Fibroblast of lung (primary cell): ENCODE results near the gene AQP5. TPM values are rescaled to one million over a fixed set of nuclear protein-coding genes. Genes with fewer than 3 reads are reported as not detected.

ENCODE experiments used
- DNase-seq, 2 donors: peaks; one replicate each; pipeline versions ENCODE4 v3.0.0 to v3.0.0-alpha.2; 2010; ENCODE audit warnings: low read depth in 2 of 2
- H2AFZ ChIP-seq: 2 replicates; pipeline ENCODE4 v1.5.1; 2012; ENCODE audit warnings: low read length, control low read depth, inconsistent platforms
- H3K27ac ChIP-seq: 2 replicates; pipeline ENCODE4 v1.5.1; 2011; ENCODE audit warnings: low read length, control low read depth; ENCODE audit not compliant: insufficient read depth
- H3K27me3 ChIP-seq: 2 replicates; pipeline ENCODE4 v1.5.1; 2011; ENCODE audit warnings: mild to moderate bottlenecking, low read length; ENCODE audit not compliant: control insufficient read depth, insufficient read depth
- H3K36me3 ChIP-seq: 2 replicates; pipeline ENCODE4 v1.5.1; 2011; ENCODE audit warnings: low read length; ENCODE audit not compliant: control insufficient read depth, insufficient read depth
- H3K4me1 ChIP-seq: 2 replicates; pipeline ENCODE4 v1.5.1; 2011; ENCODE audit warnings: low read length; ENCODE audit not compliant: control insufficient read depth, insufficient read depth; ENCODE audit errors: extremely low read depth
- H3K4me2 ChIP-seq: 2 replicates; pipeline ENCODE4 v1.5.1; 2011; ENCODE audit warnings: low read length, control low read depth; ENCODE audit not compliant: insufficient read depth; ENCODE audit errors: extremely low read depth
- H3K4me3 ChIP-seq, 4 experiments: fragments of 200-600 bp in 1 of 4; sonication (generic) in 1 of 4; replicated peaks in 1 of 4; 2 replicates each; pipeline ENCODE4 v1.5.1; 2011 to 2016; ENCODE audit warnings: low read length in 4 of 4, low read depth in 3 of 4, mild to moderate bottlenecking in 3 of 4, control low read depth in 2 of 4, inconsistent platforms in 1 of 4, mixed read lengths in 1 of 4; ENCODE audit not compliant: insufficient read depth in 1 of 4; ENCODE audit errors: control extremely low read depth in 1 of 4
- H3K79me2 ChIP-seq: 2 replicates; pipeline ENCODE4 v1.5.1; 2012; ENCODE audit warnings: mild to moderate bottlenecking, low read length, inconsistent platforms; ENCODE audit not compliant: control insufficient read depth, insufficient read depth
- H3K9ac ChIP-seq: 2 replicates; pipeline ENCODE4 v1.5.1; 2011; ENCODE audit warnings: mild to moderate bottlenecking, low read length, control low read depth; ENCODE audit not compliant: insufficient read depth
- H3K9me3 ChIP-seq: 2 replicates; pipeline ENCODE4 v1.5.1; 2012; ENCODE audit warnings: low read depth, low read length; ENCODE audit not compliant: control insufficient read depth, insufficient read depth
- H4K20me1 ChIP-seq: 2 replicates; pipeline ENCODE4 v1.5.1; 2011; ENCODE audit warnings: low read length; ENCODE audit not compliant: control insufficient read depth, insufficient read depth; ENCODE audit errors: extremely low read depth
- EZH2 ChIP-seq: IDR thresholded peaks from 2 replicates; pipeline ENCODE4 v1.5.1; 2012; ENCODE audit warnings: low read length, control low read depth, mild to moderate bottlenecking; ENCODE audit errors: missing control alignments
- polyA plus RNA-seq, 2 donors: library from polyadenylated mRNA; depleted of rRNA in 1 of 2; stranded (reverse) in 1 of 2; unstranded in 1 of 2; fragments of >200 nt; gene quantifications; 2 replicates each; pipeline ENCODE4 v1.2.1, GENCODE V29; 2011 to 2012; ENCODE audit warnings: missing spikeins in 1 of 2
- total RNA-seq: library from RNA; depleted of rRNA; stranded (reverse); fragments of >200 nt; gene quantifications from 2 replicates; pipeline ENCODE4 v1.2.1, GENCODE V29; 2014
- TF ChIP-seq, protein P1 (sequence below), 2 donors: IDR thresholded peaks in 1 of 2; conservative IDR thresholded peaks in 1 of 2; 1 replicate in 1 of 2; 2 replicates in 1 of 2; pipeline ENCODE4 v1.5.1; 2011 to 2012; ENCODE audit warnings: low read length in 2 of 2, control low read depth in 1 of 2, inconsistent platforms in 1 of 2, low read depth in 1 of 2, mild to moderate bottlenecking in 1 of 2

AQP5 gene
- total and polyA plus RNA-seq, 2 donors (not counting 1 experiment from before 2014, with no cell fraction given) = not detected

DNA sequence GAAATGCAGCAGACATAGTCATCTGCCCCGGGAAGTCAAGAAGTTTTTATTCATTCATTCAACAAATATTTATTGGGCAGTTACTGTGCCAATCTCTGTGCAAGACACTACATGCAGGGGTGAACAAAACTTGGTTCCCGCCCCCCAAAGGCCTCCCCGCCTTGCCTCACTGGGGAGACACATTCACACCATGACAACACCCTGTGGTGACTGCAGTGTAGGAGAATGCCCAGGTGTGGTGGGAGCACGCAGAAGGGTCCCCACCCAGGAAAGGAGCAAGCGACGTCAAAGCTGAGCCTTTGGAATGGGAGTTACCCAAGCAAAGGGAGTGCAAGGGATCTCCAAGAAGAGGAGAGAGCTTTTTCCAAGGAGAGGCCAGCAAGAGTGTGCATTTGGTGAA is 9.5 kb downstream of the AQP5 start:
- Histone ChIP-seq H3K27ac (no peak overlapping the region), H3K4me1 (peaks cover 2% of the 10 kb centered on the region), H2AFZ (no peak overlapping the region), H3K4me2 (no peak overlapping the region), H3K27me3 (peaks cover 38% of the 10 kb centered on the region), H4K20me1 (no peaks in the 10 kb centered on the region), H3K36me3 (no peaks in the 10 kb centered on the region), H3K4me3 (no peak overlapping the region), H3K79me2 (no peaks in the 10 kb centered on the region), H3K9ac (no peak overlapping the region), H3K9me3 (no peaks in the 10 kb centered on the region)
- TF ChIP-seq, protein P1, sequence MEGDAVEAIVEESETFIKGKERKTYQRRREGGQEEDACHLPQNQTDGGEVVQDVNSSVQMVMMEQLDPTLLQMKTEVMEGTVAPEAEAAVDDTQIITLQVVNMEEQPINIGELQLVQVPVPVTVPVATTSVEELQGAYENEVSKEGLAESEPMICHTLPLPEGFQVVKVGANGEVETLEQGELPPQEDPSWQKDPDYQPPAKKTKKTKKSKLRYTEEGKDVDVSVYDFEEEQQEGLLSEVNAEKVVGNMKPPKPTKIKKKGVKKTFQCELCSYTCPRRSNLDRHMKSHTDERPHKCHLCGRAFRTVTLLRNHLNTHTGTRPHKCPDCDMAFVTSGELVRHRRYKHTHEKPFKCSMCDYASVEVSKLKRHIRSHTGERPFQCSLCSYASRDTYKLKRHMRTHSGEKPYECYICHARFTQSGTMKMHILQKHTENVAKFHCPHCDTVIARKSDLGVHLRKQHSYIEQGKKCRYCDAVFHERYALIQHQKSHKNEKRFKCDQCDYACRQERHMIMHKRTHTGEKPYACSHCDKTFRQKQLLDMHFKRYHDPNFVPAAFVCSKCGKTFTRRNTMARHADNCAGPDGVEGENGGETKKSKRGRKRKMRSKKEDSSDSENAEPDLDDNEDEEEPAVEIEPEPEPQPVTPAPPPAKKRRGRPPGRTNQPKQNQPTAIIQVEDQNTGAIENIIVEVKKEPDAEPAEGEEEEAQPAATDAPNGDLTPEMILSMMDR (conservative IDR thresholded peaks at IDR 0.05 in 1 of 2, IDR thresholded peaks at IDR 0.05 in 1 of 2; ENCODE audit: low read depth in 1 of 2, low read length in 2 of 2) = no peak
- TF ChIP-seq EZH2 = no peak
- no peak for DNase-seq

DNA sequence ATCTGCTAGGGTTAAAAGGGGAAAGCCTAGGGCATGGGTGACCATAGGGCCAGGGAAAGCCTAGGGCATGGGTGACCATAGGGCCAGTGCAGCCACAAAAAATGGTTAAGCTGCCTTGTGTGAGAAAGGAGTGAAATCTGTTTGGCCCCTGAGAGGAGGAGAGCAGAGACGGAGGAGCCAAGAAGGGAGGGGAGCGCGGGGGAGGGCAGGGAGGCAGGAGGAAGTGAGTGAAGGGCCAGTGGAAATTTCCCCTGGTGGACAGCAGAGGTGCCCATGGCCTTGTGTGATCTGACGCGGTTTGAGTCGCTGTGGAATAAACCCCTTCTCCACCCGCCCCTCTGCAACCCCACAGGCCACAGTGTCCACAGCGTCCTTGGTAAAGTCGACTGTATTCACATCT is 10.5 kb downstream of the AQP5 start:
- Histone ChIP-seq H3K36me3 (no peaks in the 10 kb centered on the region), H3K4me3 (no peak overlapping the region), H3K27ac (no peak overlapping the region), H3K4me2 (no peak overlapping the region), H3K4me1 (peaks cover 2% of the 10 kb centered on the region), H2AFZ (no peak overlapping the region), H3K9me3 (no peaks in the 10 kb centered on the region), H3K9ac (no peak overlapping the region), H4K20me1 (no peaks in the 10 kb centered on the region), H3K79me2 (no peaks in the 10 kb centered on the region), H3K27me3 (peaks cover 33% of the 10 kb centered on the region)
- DNase-seq = no peak
- TF ChIP-seq, protein P1 (conservative IDR thresholded peaks at IDR 0.05 in 1 of 2, IDR thresholded peaks at IDR 0.05 in 1 of 2; ENCODE audit: low read depth in 1 of 2, low read length in 2 of 2) = no peak
- no peak for TF ChIP-seq EZH2

DNA sequence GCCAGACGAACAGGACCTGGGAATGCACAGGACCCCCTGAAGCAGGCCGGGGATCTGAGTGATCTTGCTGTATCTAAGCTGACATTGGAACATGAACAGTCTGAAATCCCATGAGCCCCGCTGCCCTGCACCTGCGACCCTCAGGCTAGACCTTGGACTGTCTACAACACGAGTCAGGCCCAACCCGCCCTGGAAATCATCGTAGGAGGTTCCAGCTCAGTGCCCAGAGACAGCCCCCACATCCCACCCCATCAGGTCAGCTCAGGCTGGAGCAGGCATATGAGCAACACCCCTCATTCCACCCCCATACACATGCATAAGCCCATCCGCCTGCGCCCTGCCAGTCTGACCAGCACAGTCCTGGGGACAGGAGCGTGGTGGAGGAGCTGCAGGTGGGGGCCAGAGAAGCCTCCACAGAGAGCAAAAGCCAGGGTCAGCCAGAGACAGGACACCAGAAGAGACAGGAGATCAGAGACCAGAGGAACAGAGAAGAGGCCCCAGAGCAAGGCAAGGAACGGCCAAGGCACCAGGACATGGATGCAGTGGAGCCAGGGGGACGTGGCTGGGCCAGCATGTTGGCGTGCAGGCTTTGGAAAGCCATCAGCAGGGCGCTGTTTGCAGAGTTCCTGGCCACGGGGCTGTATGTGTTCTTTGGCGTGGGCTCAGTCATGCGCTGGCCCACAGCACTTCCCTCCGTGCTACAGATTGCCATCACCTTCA is 11.1 kb downstream of the AQP5 start, which contains the start of gene AQP6:
Gene AQP6, plus strand, starts transcription at position 307 of the 720 bp plus-strand sequence. Its CDS starts 227 bp downstream, at position 534.
- no peak for TF ChIP-seq EZH2
- TF ChIP-seq, protein P1 (conservative IDR thresholded peaks at IDR 0.05 in 1 of 2, IDR thresholded peaks at IDR 0.05 in 1 of 2; ENCODE audit: low read depth in 1 of 2, low read length in 2 of 2) = no peak
- no peak within 1 kb of the TSS for H3K9ac ChIP-seq
- peaks cover 33% of the 10 kb centered on the region for H3K27me3 ChIP-seq
- no peak for DNase-seq
- H2AFZ ChIP-seq = no peak within 1 kb of the TSS
- no peak within 1 kb of the TSS for H3K4me2 ChIP-seq
- no peaks in the 10 kb centered on the region for H3K9me3 ChIP-seq
- H3K4me3 ChIP-seq = no peak within 1 kb of the TSS
- H3K36me3 ChIP-seq = no peaks in the 10 kb centered on the region
- no peaks in the 10 kb centered on the region for H3K4me1 ChIP-seq
- no peaks in the 10 kb centered on the region for H3K79me2 ChIP-seq
- no peak within 1 kb of the TSS for H3K27ac ChIP-seq
- H4K20me1 ChIP-seq = no peaks in the 10 kb centered on the region
